Activated CD4-positive, alpha-beta memory T cell treated with anti-CD3 and anti-CD28 coated beads for 36 hours (primary cell): ENCODE data around the gene DNAH6. TPM values are rescaled to one million over a fixed set of nuclear protein-coding genes. Genes with fewer than 3 reads are reported as not detected.
"Not testable (repeated sequence)": the region's sequence is repeated elsewhere in the genome, so short reads cannot be mapped to it uniquely, and the experiment has no call there.

Source experiments
- CTCF ChIA-PET: fragments of 350-600 bp; sonication (Branson Sonifier 250); formaldehyde crosslinking; loops from one replicate; lab custom pipeline; 2021; ENCODE audit warnings: antibody characterized with exemption, inconsistent platforms; lab: Charles Lee
- POLR2A ChIA-PET: fragments of 350-600 bp; sonication (Branson Sonifier 250); formaldehyde crosslinking; loops from one replicate; lab custom pipeline; 2021; ENCODE audit warnings: antibody characterized with exemption; lab: Charles Lee
- DNase-seq: peaks from one replicate; pipeline ENCODE4 v3.0.0-alpha.2; 2020
- H3K27ac Mint-ChIP-seq: one replicate; pipeline ENCODE4 v1.8.0; 2021; ENCODE audit warnings: mixed read lengths
- H3K27me3 Mint-ChIP-seq: one replicate; pipeline ENCODE4 v1.8.0; 2021; ENCODE audit warnings: mixed read lengths
- H3K36me3 Mint-ChIP-seq: one replicate; pipeline ENCODE4 v1.8.0; 2021; ENCODE audit warnings: mixed read lengths
- H3K4me1 Mint-ChIP-seq: one replicate; pipeline ENCODE4 v1.8.0; 2021; ENCODE audit warnings: low read depth, mixed read lengths
- H3K4me3 Mint-ChIP-seq: one replicate; pipeline ENCODE4 v1.8.0; 2021; ENCODE audit warnings: mild to moderate bottlenecking, mixed read lengths
- H3K9me3 Mint-ChIP-seq: one replicate; pipeline ENCODE4 v1.8.0; 2021; ENCODE audit warnings: mixed read lengths
- intact Hi-C: fragments of 100-400 bp; cut with micrococcal nuclease; formaldehyde crosslinking; loops from one replicate; pipeline ENCODE4 v1.15.1; 2023
- total RNA-seq, 2 experiments: library from RNA; stranded (reverse); gene quantifications; one replicate each; pipeline ENCODE4 v1.2.3, GENCODE V29; 2021

DNAH6 gene, protein sequence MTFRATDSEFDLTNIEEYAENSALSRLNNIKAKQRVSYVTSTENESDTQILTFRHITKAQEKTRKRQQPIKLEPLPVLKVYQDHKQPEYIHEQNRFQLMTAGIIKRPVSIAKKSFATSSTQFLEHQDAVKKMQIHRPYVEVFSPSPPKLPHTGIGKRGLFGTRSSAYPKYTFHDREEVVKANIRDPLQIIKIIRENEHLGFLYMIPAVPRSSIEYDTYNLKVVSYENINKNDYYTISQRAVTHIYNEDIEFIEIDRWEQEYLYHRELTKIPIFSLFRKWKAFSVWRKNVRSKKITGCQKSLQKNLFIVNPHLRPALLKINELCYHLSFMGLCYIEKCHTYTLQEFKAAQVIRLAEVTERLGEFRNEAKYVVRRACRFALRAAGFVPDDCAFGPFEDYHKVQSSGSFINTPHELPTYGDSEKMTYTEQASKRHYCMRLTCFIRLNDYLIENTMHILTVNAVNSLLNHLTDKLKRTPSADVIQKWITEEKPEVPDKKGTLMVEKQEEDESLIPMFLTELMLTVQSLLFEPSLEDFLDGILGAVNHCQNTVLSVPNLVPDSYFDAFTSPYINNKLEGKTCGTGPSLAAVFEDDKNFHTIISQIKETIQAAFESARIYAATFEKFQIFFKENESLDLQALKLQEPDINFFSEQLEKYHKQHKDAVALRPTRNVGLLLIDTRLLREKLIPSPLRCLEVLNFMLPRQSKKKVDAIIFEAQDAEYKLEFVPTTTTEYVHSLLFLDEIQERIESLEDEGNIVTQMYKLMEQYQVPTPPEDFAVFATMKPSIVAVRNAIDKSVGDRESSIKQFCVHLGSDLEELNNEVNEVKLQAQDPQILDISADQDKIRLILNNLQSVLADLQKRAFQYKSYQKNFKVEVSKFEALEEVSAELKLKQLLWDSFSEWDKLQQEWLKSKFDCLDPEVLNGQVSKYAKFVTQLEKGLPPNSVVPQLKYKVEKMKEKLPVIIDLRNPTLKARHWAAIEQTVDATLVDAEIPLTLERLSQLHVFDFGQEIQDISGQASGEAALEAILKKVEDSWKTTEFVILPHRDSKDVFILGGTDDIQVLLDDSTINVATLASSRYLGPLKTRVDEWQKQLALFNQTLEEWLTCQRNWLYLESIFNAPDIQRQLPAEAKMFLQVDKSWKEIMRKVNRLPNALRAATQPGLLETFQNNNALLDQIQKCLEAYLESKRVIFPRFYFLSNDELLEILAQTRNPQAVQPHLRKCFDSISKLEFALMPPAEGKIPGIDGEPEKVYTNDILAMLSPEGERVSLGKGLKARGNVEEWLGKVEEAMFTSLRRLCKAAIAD (N-terminal part only)
- total RNA-seq = under 1 TPM; 0.33 to 0.85 TPM

DNA sequence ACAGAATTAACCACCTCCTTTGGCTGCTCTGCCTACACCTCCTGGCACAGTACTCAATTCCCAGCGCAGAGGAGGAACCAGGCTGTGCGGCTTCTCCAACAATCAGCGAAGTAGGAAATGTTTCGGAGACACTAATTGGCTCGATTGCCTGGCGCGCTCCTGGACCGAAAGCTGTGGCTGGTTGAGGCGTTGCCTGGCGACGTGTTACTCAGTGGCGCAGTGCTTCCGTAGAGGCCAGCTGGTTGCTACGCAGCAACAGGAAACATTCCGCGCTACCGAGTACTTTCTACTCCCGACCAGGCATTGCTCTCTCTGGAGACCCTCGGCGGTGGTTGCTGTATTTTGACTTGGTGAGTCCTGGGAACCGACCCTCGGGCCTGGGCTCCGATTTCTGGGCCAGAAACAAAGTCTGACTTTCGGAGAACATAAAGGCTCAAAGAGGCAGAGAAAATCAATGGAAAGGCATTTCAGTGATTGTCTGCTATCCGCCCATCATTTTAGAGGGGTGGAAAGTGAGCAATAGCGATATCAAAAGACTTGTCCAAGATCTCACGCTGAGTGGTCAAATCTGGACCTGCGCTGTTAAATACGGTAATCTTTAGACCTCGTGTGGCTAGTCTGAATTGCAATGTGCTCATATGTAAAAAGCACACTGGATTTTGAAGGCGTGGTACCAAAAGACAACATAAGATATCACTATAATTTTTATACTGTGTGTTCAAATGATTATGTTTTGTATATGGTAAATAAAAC is at the start of gene DNAH6:
DNAH6 (plus strand) TSS at position 265 of the 753 bp plus-strand sequence. CDS start 1,329 bp downstream, outside the sequence.
- Mint-ChIP-seq H3K4me1 (peaks cover 23% of the 10 kb centered on the region), H3K27me3 (no peaks in the 10 kb centered on the region), H3K27ac (no peak within 1 kb of the TSS), H3K4me3 (peak within 1 kb of the TSS; percentile 84), H3K36me3 (peaks cover 6% of the 10 kb centered on the region), H3K9me3 (peaks cover 7% of the 10 kb centered on the region)
- peak; percentile 92 for DNase-seq
- ChIA-PET CTCF (interaction anchor here (0.7 to 1.7 kb wide), 5 partner anchors 10 to 501 kb away, joined by 3 to 6 read pairs (median 3); partner anchors contain the start of gene TMSB10), POLR2A (no interaction called here)
- intact Hi-C loops = loop anchor here (2.0 to 5.0 kb wide), 4 partner anchors 58 to 411 kb away; partner anchors contain the start of genes SUCLG1 and TRABD2A

DNA sequence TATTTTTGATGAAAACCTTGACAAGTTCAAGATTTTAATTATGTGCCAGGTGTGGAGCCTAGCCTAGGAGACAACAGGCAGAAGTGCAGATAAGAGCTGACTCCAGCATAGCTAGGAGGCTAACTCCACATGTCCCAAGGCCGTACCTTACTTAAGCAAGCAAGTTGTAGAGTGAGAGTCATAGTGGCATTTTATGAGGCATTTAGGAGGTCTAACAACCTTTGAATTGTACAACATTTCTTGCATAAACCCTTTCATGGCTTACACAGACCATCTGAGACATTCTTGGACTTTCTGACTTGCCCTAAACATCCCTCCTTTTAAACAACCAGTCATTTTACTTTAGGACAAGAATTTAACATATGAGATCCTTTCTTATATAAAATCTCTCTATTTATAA is 48.9 kb upstream of the DNAH6 start:
- no peak overlapping the region for H3K27ac Mint-ChIP-seq
- peaks cover 13% of the 10 kb centered on the region for H3K9me3 Mint-ChIP-seq
- ChIA-PET CTCF (interaction anchor here (1.6 kb wide), 1 partner anchor 11 kb away, joined by 4 read pairs; no protein-coding TSS in a partner anchor), POLR2A (no interaction called here)
- no peaks in the 10 kb centered on the region for H3K27me3 Mint-ChIP-seq
- H3K4me3 Mint-ChIP-seq = no peak overlapping the region
- no peak for DNase-seq
- H3K36me3 Mint-ChIP-seq = peaks cover 7% of the 10 kb centered on the region
- H3K4me1 Mint-ChIP-seq = no peaks in the 10 kb centered on the region
- intact Hi-C loops = no loop called here

DNA sequence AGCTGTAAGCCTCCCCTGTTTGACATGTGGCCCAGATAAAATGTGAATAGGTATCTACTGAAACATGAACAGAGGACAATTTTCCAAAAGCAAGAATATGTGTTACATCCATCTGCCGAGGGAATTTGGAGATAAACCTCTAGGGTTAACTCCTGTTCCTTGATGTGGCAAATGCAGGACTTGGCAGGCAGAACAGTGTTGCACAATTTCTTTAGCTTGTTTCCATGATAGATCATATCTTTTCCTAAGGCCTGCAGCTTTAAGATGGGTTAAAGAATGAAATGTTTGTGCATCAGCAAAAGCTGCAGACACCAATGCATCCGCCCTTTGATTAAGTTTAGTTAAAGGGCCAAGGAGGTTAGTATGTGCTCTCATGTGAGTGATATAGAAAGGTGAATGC is 43.9 kb upstream of the DNAH6 start:
- intact Hi-C loops, H3K36me3 Mint-ChIP-seq, CTCF ChIA-PET, POLR2A ChIA-PET, H3K27me3 Mint-ChIP-seq, DNase-seq, H3K4me1 Mint-ChIP-seq, H3K27ac Mint-ChIP-seq, H3K4me3 Mint-ChIP-seq: not testable (repeated sequence)
- H3K9me3 Mint-ChIP-seq = peaks cover 15% of the 10 kb centered on the region

DNA sequence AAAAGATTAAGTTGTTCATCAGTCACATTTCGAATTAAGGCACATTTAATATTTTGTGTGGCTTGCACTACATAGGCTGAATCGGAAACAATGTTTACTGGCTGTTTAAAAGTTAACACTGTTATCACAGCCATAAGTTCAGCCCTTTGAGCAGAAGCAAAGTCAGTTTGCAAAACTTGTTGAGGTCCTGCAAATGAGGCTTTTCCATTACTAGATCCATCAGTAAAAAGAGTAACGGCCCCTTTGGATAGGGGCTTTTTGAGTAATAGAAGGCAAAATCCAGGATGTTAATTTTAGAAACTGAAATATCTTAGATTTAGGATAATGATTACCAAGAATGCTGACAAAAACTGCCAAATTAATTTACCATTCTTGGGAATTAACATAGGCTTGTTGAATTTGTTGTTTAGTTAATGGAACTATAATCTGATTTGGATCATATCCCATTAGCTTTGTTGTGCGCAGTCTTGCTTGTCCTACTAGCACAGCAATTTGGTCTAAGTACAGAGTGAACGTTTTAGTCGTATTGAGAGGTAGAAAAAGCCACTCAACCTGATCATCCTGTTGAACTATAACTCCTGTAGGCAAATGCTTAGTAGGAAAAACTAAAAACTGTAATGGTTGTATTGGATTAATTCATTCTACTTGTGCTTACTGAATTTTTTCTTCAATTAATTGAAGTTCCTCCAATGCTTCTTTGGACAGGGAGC is 43.3 kb upstream of the DNAH6 start:
- Mint-ChIP-seq H3K27me3 (no peaks in the 10 kb centered on the region), H3K4me1 (no peaks in the 10 kb centered on the region), H3K36me3 (peaks cover 9% of the 10 kb centered on the region), H3K4me3 (no peak overlapping the region), H3K9me3 (peaks cover 18% of the 10 kb centered on the region), H3K27ac (no peak overlapping the region)
- CTCF ChIA-PET = no interaction called here
- intact Hi-C loops = no loop called here
- DNase-seq = no peak
- POLR2A ChIA-PET = no interaction called here

DNA sequence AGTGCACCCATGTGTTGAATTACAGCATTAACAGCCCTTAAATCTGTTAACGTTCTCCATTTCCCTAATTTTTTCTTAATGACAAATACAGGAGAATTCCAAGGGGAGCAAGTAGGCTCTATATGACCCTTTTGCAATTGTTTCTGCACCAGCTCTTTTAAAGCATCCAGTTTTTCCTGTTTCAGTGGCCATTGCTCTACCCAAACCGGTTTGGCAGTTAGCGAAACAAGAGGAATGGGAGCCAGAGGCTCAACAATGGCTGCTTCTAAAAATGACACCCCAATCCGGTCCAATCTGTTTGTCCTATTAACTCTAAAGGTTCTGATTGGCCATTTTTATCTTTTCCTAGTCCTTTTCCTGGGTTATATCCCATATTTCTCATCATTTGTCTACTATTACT is 42.1 kb upstream of the DNAH6 start:
- H3K9me3 Mint-ChIP-seq = peaks cover 18% of the 10 kb centered on the region
- H3K4me3 Mint-ChIP-seq = no peak overlapping the region
- POLR2A ChIA-PET = no interaction called here
- no peak for DNase-seq
- CTCF ChIA-PET = no interaction called here
- no peak overlapping the region for H3K27ac Mint-ChIP-seq
- no peaks in the 10 kb centered on the region for H3K4me1 Mint-ChIP-seq
- intact Hi-C loops = no loop called here
- peaks cover 9% of the 10 kb centered on the region for H3K36me3 Mint-ChIP-seq
- H3K27me3 Mint-ChIP-seq = no peaks in the 10 kb centered on the region

DNA sequence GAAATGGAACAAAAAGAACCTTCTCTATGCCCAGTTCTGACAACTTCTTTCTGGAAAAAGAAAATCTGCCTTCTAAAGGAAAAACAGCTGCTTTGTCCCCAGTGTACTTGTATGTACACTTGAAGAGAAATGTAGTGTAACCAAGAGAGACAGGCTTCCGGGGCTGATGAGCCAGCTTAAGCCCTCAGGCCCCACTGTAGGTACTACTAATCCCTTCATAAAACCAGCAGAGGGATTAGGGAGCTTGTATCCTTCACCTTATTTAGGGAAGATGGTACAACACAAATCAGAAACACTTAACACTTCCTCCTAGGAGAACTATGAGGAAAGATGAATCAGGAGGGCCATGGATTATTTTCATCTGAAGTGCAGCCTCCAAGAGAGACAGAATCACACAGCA is 38.4 kb upstream of the DNAH6 start:
- no peak overlapping the region for H3K4me3 Mint-ChIP-seq
- peaks cover 16% of the 10 kb centered on the region for H3K9me3 Mint-ChIP-seq
- intact Hi-C loops = no loop called here
- H3K27ac Mint-ChIP-seq = no peak overlapping the region
- ChIA-PET POLR2A (no interaction called here), CTCF (interaction anchor here (1.4 kb wide), 1 partner anchor 10 kb away, joined by 4 read pairs; no protein-coding TSS in a partner anchor)
- no peak for DNase-seq
- H3K27me3 Mint-ChIP-seq = no peaks in the 10 kb centered on the region
- H3K4me1 Mint-ChIP-seq = peaks cover 17% of the 10 kb centered on the region
- peaks cover 6% of the 10 kb centered on the region for H3K36me3 Mint-ChIP-seq

DNA sequence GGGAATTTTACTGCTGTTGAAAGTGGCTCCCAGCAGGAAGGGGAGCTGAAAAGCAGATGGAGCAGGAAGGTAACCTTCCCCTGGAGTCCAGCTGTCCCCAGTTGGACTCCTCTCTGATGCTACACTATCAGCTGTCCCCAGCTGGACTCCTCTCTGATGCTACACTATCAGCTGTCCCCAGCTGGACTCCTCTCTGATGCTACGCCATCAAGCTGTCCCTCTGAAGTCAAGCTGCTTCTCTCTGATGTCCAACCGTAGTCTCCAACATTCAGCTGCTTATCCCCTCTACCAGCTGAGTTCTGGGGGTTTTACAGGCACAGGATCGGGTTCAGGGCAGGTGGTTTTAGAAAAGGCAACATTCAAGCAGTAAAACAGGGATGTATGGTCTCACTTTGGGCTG is 37.4 kb upstream of the DNAH6 start:
- Mint-ChIP-seq H3K9me3 (peaks cover 16% of the 10 kb centered on the region), H3K27me3 (no peaks in the 10 kb centered on the region), H3K4me1 (peaks cover 17% of the 10 kb centered on the region), H3K27ac (no peak overlapping the region), H3K4me3 (no peak overlapping the region), H3K36me3 (peaks cover 6% of the 10 kb centered on the region)
- DNase-seq = no peak
- intact Hi-C loops = no loop called here
- POLR2A ChIA-PET = no interaction called here
- CTCF ChIA-PET = interaction anchor here (1.4 kb wide), 1 partner anchor 11 kb away, joined by 4 read pairs; no protein-coding TSS in a partner anchor

DNA sequence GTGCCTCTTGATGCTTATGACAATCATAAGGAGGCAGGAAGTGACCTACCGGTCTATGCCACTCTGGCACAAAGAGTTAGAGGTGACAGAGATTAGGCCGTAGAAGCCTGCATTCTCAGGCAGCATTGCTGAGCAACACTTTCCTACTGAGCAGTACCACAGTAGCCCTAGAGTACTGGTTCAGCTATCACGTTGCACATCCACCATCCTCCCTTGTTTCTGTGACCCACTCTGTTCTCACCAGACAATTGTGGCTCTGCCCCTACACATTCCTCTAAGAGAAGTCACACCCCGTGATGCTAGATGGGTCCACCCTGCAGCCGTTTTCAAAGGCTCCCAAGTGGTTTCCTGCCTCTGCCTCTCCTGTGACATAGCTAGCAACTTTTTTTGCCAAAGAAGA is 34.6 kb upstream of the DNAH6 start:
- peak; percentile 41 for DNase-seq
- Mint-ChIP-seq H3K4me3 (no peak overlapping the region), H3K4me1 (peaks cover 17% of the 10 kb centered on the region), H3K27ac (peak overlapping the region; percentile 38), H3K9me3 (peaks cover 10% of the 10 kb centered on the region), H3K27me3 (no peaks in the 10 kb centered on the region), H3K36me3 (peaks cover 6% of the 10 kb centered on the region)
- CTCF ChIA-PET = interaction anchor here (0.8 kb wide), 2 partner anchors 11 to 445 kb away, joined by 3 read pairs; no protein-coding TSS in a partner anchor
- intact Hi-C loops = loop anchor here (1.0 kb wide), 1 partner anchor 22 kb away; the partner anchor contains the start of gene SUCLG1
- POLR2A ChIA-PET = no interaction called here

DNA sequence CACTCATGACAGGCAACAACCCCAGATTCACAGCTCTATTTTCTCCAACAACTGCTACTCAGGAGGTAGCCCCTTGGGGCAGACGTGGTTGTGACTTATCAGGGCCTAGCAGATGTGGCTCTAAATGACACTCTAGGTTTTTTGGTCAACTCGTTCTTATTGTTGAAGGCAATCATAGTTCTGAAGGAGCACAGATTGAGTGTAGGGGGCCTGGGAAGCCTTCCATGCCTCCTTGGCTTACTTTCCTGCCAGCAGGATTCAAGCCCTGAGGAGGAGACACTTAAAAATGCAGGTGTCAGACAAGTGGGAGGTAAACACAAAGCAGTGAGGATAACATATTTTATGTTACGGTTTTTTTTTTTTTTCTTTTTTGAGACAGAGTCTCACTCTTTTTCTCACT is 33.7 kb upstream of the DNAH6 start:
- CTCF ChIA-PET = interaction anchor here (0.7 to 0.8 kb wide), 2 partner anchors 11 to 20 kb away, joined by 3 read pairs; no protein-coding TSS in a partner anchor
- Mint-ChIP-seq H3K36me3 (peaks cover 4% of the 10 kb centered on the region), H3K4me1 (peaks cover 17% of the 10 kb centered on the region), H3K4me3 (no peak overlapping the region), H3K27me3 (no peaks in the 10 kb centered on the region), H3K27ac (no peak overlapping the region), H3K9me3 (peaks cover 2% of the 10 kb centered on the region)
- POLR2A ChIA-PET = interaction anchor here (1.0 kb wide), 1 partner anchor 9 kb away, joined by 4 read pairs; no protein-coding TSS in a partner anchor
- intact Hi-C loops = no loop called here
- DNase-seq = no peak

DNA sequence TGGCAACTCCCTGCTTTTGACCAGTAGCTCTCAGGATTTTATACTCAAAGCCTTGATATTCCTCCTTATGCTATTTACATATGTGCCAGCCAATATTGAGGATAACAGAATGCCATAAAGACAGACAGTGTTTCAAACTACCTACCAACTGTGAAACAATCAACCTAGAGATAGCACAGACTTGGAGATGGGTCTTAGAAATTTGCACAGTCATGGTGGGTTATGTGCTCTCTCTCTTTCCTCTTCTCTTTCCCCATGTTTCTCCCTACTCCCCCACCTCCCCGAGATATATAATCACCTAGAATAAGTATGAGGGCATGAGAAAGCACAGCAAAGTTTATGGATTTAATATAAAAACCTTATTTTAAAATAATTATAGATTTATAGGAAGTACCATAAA is 33.0 kb upstream of the DNAH6 start:
- DNase-seq = no peak
- no peak overlapping the region for H3K27ac Mint-ChIP-seq
- H3K27me3 Mint-ChIP-seq = no peaks in the 10 kb centered on the region
- H3K4me1 Mint-ChIP-seq = peaks cover 17% of the 10 kb centered on the region
- intact Hi-C loops = no loop called here
- ChIA-PET POLR2A (interaction anchor here (1.0 kb wide), 1 partner anchor 8 kb away, joined by 4 read pairs; no protein-coding TSS in a partner anchor), CTCF (interaction anchor here (0.7 kb wide), 1 partner anchor 21 kb away, joined by 3 read pairs; no protein-coding TSS in a partner anchor)
- no peaks in the 10 kb centered on the region for H3K9me3 Mint-ChIP-seq
- H3K4me3 Mint-ChIP-seq = no peak overlapping the region
- H3K36me3 Mint-ChIP-seq = no peaks in the 10 kb centered on the region
